22Rv1 (cell line): ENCODE data around the gene NUTF2.

Source experiments
- ZFX ChIP-seq: fragments of 450-650 bp; IDR thresholded peaks from 2 replicates; pipeline ENCODE4 v1.6.1; 2017; ENCODE audit warnings: antibody characterized with exemption, borderline replicate concordance
- TF ChIP-seq, protein P1 (sequence below): fragments of 450-650 bp; IDR thresholded peaks from 2 replicates; pipeline ENCODE4 v1.5.1; 2017; ENCODE audit warnings: mild to moderate bottlenecking

DNA sequence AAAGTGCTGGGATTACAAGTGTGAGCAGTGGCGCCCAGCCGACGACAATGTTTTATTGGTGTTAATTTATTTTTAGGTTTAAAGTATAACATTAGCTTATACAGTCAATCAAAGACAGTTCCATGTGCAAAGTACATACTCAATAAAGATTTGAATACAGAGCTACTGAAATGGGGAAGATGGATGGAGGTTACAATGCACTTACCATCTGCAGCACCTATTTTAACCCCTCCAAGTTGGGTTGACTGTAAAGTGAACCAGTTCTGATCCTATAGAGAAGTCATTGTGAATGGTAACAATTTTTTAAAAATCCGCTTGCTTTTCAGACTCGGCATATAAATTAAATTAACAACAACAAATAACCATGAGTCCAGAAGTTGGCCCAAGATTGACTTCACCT, 45.6 kb downstream of the NUTF2 start:
- TF ChIP-seq, protein P1, sequence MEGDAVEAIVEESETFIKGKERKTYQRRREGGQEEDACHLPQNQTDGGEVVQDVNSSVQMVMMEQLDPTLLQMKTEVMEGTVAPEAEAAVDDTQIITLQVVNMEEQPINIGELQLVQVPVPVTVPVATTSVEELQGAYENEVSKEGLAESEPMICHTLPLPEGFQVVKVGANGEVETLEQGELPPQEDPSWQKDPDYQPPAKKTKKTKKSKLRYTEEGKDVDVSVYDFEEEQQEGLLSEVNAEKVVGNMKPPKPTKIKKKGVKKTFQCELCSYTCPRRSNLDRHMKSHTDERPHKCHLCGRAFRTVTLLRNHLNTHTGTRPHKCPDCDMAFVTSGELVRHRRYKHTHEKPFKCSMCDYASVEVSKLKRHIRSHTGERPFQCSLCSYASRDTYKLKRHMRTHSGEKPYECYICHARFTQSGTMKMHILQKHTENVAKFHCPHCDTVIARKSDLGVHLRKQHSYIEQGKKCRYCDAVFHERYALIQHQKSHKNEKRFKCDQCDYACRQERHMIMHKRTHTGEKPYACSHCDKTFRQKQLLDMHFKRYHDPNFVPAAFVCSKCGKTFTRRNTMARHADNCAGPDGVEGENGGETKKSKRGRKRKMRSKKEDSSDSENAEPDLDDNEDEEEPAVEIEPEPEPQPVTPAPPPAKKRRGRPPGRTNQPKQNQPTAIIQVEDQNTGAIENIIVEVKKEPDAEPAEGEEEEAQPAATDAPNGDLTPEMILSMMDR = no peak
- TF ChIP-seq ZFX = no peak
